Islet precursor cell (in vitro differentiated cells): ENCODE data around the gene TRIP12.
"Not testable (repeated sequence)": the region's sequence is repeated elsewhere in the genome, so short reads cannot be mapped to it uniquely, and the experiment has no call there.

Experiments
- DNase-seq: peaks from one replicate; pipeline ENCODE4 v3.0.0-alpha.2; 2018

TRIP12 gene

GRCh38 chr2:229917793-229918192, 4.0 kb downstream of the TRIP12 start:
- no peak for DNase-seq

DNA sequence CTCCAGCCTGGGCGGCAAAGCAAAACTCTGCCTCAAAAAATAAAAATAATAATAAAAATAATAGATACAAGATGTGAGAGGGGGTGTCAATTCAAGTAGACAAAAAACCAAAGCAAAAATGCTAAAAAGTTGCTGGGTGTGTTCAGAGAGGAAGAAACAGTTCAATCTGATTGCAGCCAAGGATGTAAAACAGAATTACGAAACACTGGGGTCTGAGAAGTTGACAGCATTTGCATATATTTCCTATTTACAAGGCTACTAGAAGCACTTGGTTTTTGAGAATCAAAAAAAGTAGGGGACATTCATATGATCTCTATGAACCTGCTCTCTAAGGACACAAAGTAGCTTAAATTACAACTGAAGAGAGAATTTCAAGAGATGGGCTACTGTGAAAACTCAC, 7.6 kb downstream of the TRIP12 start:
- DNase-seq: no peak

DNA sequence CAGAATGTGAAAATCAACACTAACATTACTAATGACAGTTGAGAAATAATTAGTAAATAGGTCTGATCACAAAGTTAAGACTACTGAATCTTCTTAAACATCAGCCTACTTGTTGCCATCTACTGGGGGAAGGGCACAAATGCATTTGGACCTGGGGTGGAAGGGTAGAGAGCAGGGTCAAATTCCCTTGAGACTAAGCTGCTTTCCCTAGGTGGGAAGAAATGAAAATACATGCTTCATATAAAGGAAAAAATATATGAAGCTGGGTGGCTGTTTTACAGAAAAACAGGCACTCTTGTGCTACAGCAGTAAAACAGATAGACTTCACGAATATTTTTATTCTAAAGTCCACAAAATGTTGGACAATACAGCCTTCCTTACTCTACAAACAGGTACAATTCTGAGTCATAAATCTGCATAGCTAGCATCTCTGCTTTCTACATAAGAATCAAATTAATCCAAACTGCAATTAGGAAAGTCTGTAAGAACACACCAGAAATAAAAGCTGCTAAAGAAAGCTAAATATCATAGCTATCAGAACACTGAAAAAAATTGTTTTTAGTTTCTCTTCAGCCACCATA, 10.9 kb downstream of the TRIP12 start:
- no peak for DNase-seq

- no peak for DNase-seq
These were observed 11.5 kb downstream of the TRIP12 start for GRCh38 chr2:229910147-229910831.

DNA sequence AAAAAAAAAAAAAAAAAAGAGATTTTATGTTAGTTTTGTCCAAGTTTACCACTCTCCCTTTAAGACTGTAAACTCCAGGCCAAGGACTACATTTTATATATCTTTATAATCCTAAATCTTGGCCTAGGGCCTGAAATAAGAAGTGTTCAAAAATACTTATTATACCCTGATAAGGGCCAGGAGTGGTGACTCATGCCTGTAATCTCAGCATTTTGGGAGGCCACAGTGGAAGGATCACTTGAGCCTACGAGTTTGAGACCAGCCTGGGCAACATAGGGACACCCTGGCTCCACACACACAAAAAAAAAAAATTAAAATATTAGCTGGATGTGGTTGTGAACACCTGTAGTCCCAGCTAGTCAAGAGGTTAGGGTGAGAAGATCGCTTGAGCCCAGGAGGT, 12.7 kb downstream of the TRIP12 start:
- no peak for DNase-seq

GRCh38 chr2:229905601-229906000, 16.2 kb downstream of the TRIP12 start:
- no peak for DNase-seq

DNA sequence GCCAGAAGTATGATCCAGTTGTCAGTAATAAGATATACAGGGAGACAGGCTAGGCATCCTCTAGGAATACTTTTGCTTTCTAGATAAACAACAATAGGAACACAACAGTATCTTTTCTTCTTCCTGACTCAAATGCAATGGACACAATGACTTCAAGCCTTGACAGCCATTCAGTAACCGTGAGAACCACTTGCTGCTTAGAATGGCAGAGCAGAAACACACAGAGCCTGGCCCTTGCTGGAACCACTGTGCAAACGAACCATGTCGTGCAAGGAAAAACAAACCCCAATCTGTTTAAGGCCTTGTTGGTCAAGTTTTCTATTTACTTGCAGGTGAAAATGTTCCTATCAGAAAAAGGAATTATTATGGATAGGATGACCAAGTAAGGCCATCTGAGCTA, 18.8 kb downstream of the TRIP12 start:
- no peak for DNase-seq

DNA sequence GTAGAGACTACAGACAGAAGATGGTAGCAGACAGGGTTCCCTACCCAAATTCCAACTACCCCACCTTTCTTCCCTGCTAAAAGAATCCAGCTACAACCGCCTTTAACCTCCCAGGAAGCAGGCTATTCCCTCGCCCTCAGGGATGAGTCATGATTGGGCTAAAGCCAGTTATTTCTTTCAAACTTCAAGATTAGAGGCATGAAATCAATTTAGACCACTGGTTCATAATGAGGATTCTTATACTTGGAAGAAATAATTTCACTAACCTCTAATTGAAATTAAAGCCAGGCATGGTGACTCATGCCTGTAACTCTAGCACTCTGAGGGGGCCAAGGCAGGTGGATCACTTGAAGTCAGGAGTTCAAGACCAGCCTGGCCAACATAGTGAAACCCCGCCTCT, 20.0 kb downstream of the TRIP12 start:
- DNase-seq: no peak

- not testable (repeated sequence) for DNase-seq
These were observed 21.3 kb downstream of the TRIP12 start for GRCh38 chr2:229900514-229900913.

GRCh38 chr2:229900012-229900411, 21.8 kb downstream of the TRIP12 start:
- no peak for DNase-seq

DNA sequence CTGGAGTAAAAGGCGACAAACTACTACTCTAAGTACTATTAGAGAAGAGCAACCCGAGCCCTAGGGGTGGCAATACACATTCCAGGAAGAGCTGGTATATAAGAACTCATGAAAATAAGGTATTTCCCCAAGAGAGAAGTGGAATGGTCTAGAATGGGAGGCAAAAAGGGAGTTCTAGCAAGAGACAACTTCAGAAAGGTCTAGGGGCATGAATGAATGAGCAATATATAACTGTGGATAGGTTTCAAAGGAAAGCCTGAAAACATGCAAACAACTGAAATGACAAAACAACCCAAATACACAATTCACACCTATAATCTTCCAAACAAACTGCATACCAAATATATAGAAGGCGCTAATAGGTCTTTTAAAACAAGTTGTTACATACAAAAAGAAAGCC, 22.2 kb downstream of the TRIP12 start:
- no peak for DNase-seq

- no peak for DNase-seq
These were observed 25.0 kb downstream of the TRIP12 start for GRCh38 chr2:229896857-229897256.

- no peak for DNase-seq
These were observed 32.8 kb downstream of the TRIP12 start for GRCh38 chr2:229889023-229889422.

GRCh38 chr2:229888031-229888430, 33.8 kb downstream of the TRIP12 start:
- no peak for DNase-seq

DNA sequence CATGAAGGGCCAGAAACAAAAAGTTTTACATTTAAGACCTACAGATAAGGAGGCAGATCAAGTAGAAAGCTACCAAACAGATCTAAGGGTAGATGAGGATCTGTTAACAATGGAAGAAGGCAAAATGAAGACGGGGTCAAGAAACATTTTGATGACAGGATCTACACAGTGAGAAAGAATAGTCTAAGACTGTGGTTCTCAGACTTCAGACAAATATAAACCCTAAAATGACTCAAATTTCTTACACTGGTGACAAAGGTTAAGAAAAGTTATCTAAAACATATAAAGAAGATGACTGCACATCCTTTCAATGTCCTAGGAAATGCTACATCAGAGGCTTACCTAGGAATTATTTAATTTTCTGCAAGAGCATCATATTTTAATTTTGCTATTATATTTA, 34.4 kb downstream of the TRIP12 start:
- no peak for DNase-seq

- DNase-seq: no peak
These were observed 36.8 kb downstream of the TRIP12 start for GRCh38 chr2:229884775-229885699.

DNA sequence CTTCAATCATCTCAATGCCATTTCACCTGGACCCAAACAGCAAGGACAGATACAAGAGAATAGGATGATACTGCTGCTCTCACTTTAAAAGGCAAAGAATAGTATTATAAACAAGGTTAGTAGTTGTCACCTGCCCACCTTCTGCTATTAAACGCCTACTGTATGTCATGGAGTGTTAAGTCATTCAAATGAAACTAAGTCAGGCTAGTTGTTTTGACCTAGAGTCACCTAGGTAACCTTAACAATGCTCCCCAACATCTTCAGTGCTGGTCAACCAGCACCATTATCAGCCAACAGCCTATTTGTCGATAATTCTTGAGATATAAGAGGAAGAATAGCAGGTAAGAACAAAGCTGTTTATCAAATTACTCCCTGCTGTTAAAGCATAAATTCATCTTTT, 39.2 kb downstream of the TRIP12 start:
- no peak for DNase-seq

DNA sequence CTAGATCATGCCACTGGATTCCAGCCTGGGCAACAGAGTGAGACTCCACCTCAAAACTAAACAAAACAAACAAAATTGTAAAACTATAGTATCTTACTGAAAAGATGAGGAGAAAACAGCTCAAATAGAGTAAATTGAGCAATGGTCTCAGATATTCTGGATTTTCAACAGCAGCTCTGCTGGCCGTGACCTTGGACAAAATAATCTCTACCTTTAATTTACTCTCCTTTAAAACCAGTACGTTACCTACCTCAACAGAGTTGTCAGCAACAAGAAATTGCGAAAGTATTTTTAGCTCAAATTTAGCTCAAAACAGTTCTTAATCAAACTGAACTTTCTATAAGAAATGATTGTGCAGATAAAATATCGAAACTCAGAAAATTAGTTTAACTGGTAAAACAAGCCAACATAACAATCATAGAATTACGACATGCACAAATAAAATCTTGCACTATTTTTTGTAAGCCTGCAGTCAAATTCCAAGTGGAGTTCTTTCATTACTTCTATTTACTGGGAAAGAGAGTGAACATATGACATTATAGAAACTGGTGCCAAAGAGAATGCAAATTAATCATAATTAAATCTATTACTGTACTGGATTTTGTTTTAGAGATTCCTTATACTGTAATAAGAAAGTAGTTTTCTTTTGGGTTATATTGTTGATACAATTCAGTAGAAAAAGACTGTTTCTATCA, 40.8 kb downstream of the TRIP12 start:
- no peak for DNase-seq

GRCh38 chr2:229879191-229879950, 42.4 kb downstream of the TRIP12 start:
- DNase-seq: no peak

- no peak for DNase-seq
These were observed 46.3 kb downstream of the TRIP12 start for GRCh38 chr2:229875549-229875948.

GRCh38 chr2:229874647-229875046, 47.2 kb downstream of the TRIP12 start:
- DNase-seq: no peak

- DNase-seq: no peak
These were observed 48.7 kb downstream of the TRIP12 start for GRCh38 chr2:229873123-229873581.
